Measurements from ENCODE around the gene KCNN1. TPM values are rescaled to one million over a fixed set of nuclear protein-coding genes. Genes with fewer than 3 reads are reported as not detected.

KCNN1 gene
- total RNA-seq, 1 experiment from 2014 or later, result 0.61 TPM

- Histone ChIP-seq H3K36me3 (ENCODE audit: control insufficient read depth in 1 of 2, insufficient read depth in 2 of 2, low read length in 2 of 2) (peaks cover 25 to 38% of the 10 kb centered on the region in 2 experiments), H3K9me3 (ENCODE audit: control insufficient read depth in 1 of 2, insufficient read depth in 1 of 2, low read depth in 1 of 2, low read length in 2 of 2) (no peaks in the 10 kb centered on the region), H4K20me1 (ENCODE audit: insufficient read depth) (no peaks in the 10 kb centered on the region), H3K27me3 (ENCODE audit: insufficient read depth, low read length) (no peaks in the 10 kb centered on the region), H3K4me2 (ENCODE audit: low read length) (no peak overlapping the region), H3K4me1 (ENCODE audit: control insufficient read depth in 1 of 2, insufficient read depth in 2 of 2, low read length in 2 of 2) (peaks cover 4 to 10% of the 10 kb centered on the region in 2 experiments; a peak in 2 of 4 replicates), H3K79me2 (ENCODE audit: insufficient read depth, low read length) (peaks cover 2% of the 10 kb centered on the region; the same call in 1 of the 2 replicates), H3K9ac (ENCODE audit: low read length) (no peak overlapping the region), H2AFZ (ENCODE audit: low read depth, low read length, poor library complexity, severe bottlenecking) (no peak overlapping the region), H3K4me3 (replicated peaks in 1 of 2; ENCODE audit: low read depth in 1 of 2, low read length in 2 of 2) (no peak overlapping the region), H3K27ac (ENCODE audit: low read depth, low read length) (no peak overlapping the region), H3K9me2 (ENCODE audit: insufficient read depth) (no peaks in the 10 kb centered on the region)
- intact Hi-C loops (cut with micrococcal nuclease), result no loop called here
- no peak for DNase-seq (ENCODE audit: low read depth, low spot score)
- CTCF ChIA-PET, result no interaction called here
- BruUV-seq (replicated peaks), result no TSS peak
- POLR2A ChIA-PET, result no interaction called here
- TF ChIP-seq SIN3A (IDR thresholded peaks at IDR 0.05; ENCODE audit: low read depth) (no peak), ZFX (IDR thresholded peaks at IDR 0.05) (no peak), RAD21 (IDR thresholded peaks at IDR 0.05; ENCODE audit: low read depth) (no peak), EZH2 (IDR thresholded peaks at IDR 0.05) (no peak), POLR2AphosphoS5 (IDR thresholded peaks at IDR 0.05; ENCODE audit: low read depth, low read length) (no peak), CTCF (IDR thresholded peaks at IDR 0.05 in 2 of 3, conservative IDR thresholded peaks at IDR 0.05 in 1 of 3; ENCODE audit: borderline replicate concordance in 1 of 3, insufficient read depth in 1 of 3, low read depth in 2 of 3, low read length in 2 of 3) (no peak), EZH2phosphoT487 (IDR thresholded peaks at IDR 0.05; ENCODE audit: borderline replicate concordance) (no peak), ZNF274 (IDR thresholded peaks at IDR 0.05; ENCODE audit: low read depth, low read length) (no peak)
- TF ChIP-seq, protein P1, sequence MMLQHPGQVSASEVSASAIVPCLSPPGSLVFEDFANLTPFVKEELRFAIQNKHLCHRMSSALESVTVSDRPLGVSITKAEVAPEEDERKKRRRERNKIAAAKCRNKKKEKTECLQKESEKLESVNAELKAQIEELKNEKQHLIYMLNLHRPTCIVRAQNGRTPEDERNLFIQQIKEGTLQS (IDR thresholded peaks at IDR 0.05), result no peak
- TF ChIP-seq, protein P2, sequence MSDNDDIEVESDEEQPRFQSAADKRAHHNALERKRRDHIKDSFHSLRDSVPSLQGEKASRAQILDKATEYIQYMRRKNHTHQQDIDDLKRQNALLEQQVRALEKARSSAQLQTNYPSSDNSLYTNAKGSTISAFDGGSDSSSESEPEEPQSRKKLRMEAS (IDR thresholded peaks at IDR 0.05), result no peak
- no peak for ATAC-seq
- RAD21 ChIA-PET (ENCODE audit: low non-redundant PET in 1 of 2, low total read pairs in 2 of 2, uncharacterized antibody in 2 of 2, unreplicated experiment in 2 of 2), result no interaction called here
Observed at GRCh38 chr19:18014197-18014596, 47.3 kb downstream of the KCNN1 start.

Data from HCT116 (cell line).